Calu3 (cell line): Measurements from ENCODE around the gene CHD2. TPM values are rescaled to one million over a fixed set of nuclear protein-coding genes. Genes with fewer than 3 reads are reported as not detected.

Experiments used
- Bru-seq: library from RNA; stranded (reverse); fragments of 400-500 nt; gene quantifications from one replicate; lab custom pipeline; 2021; lab: Mats Ljungman, UMichigan
- BruChase-seq, 2 experiments: library from RNA; stranded (reverse); fragments of 400-500 nt; gene quantifications; one replicate each; lab custom pipeline; 2021; lab: Mats Ljungman, UMichigan
- BruUV-seq: library from RNA; stranded (reverse); fragments of 400-500 nt; replicated peaks from 2 replicates; lab custom pipeline; 2021; lab: Mats Ljungman, UMichigan
- CTCF ChIA-PET: fragments of 300-600 bp; sonication (Branson Sonifier 250); formaldehyde crosslinking; loops from one replicate; lab custom pipeline; 2022; ENCODE audit warnings: antibody characterized with exemption; lab: Charles Lee
- DNase-seq: peaks from one replicate; pipeline ENCODE4 v3.0.0; 2022
- H3K27ac Mint-ChIP-seq: one replicate; pipeline ENCODE4 v1.8.0; 2022; ENCODE audit warnings: mixed read lengths; ENCODE audit not compliant: unreplicated experiment
- H3K27me3 Mint-ChIP-seq: one replicate; pipeline ENCODE4 v1.8.0; 2022; ENCODE audit warnings: mixed read lengths; ENCODE audit not compliant: unreplicated experiment
- H3K36me3 Mint-ChIP-seq: one replicate; pipeline ENCODE4 v1.8.0; 2022; ENCODE audit warnings: mild to moderate bottlenecking, moderate library complexity, mixed read lengths; ENCODE audit not compliant: insufficient read depth, unreplicated experiment
- H3K4me1 Mint-ChIP-seq: one replicate; pipeline ENCODE4 v1.8.0; 2022; ENCODE audit warnings: mild to moderate bottlenecking, low read depth, mixed read lengths; ENCODE audit not compliant: unreplicated experiment
- H3K4me3 Mint-ChIP-seq: one replicate; pipeline ENCODE4 v1.8.0; 2022; ENCODE audit warnings: mild to moderate bottlenecking, low read depth, moderate library complexity, mixed read lengths; ENCODE audit not compliant: unreplicated experiment
- H3K9me3 Mint-ChIP-seq: one replicate; pipeline ENCODE4 v1.8.0; 2022; ENCODE audit warnings: low read depth, mixed read lengths; ENCODE audit not compliant: unreplicated experiment
- CTCF ChIP-seq: fragments of 200-600 bp; IDR thresholded peaks from one replicate; pipeline ENCODE4 v1.8.0; 2022; ENCODE audit warnings: antibody characterized with exemption; ENCODE audit not compliant: unreplicated experiment
- intact Hi-C: fragments of 100-400 bp; cut with micrococcal nuclease; formaldehyde crosslinking; loops from one replicate; pipeline ENCODE4 v1.10.0; 2022; ENCODE audit not compliant: unreplicated experiment
- long read RNA-seq: library from polyadenylated mRNA; stranded (forward); transcript quantifications from one replicate; pipeline ENCODE4 v2.0.0, GENCODE V29; 2022
- total RNA-seq: library from RNA; stranded (reverse); gene quantifications from 2 replicates; pipeline ENCODE4 v1.2.3, GENCODE V29; 2022

Gene CHD2
- total RNA-seq, result 127 and 140 TPM in 2 replicates
- Bru-seq, nascent RNA, result percentile 99 among the genes with signal in this experiment
- BruChase-seq, experiment 1, labeled RNA remaining after a 6-hour chase, result percentile 94 among the genes with signal in this experiment
- BruChase-seq, experiment 2, labeled RNA remaining after a 2-hour chase, result percentile 93 among the genes with signal in this experiment
- long read RNA-seq, transcript CHD2-212 (2 exons, 1,740 nt), result major isoform, 5 of 26 reads
- long read RNA-seq, partial matches to known transcripts, result 4 of 26 reads
- long read RNA-seq, other reads (novel, unspliced or antisense), result 13 of 26 reads

GRCh38 chr15:92899948-92900730, at the start of gene CHD2:
TSS of gene CHD2 (plus strand) at chr15:92900324. CDS start at chr15:92901238, 914 bp downstream.
- intact Hi-C loops, result loop anchor here (1.0 to 2.0 kb wide), 2 partner anchors 15 to 90 kb away; no protein-coding TSS in a partner anchor
- H3K36me3 Mint-ChIP-seq, result peaks cover 98% of the 10 kb centered on the region
- H3K4me3 Mint-ChIP-seq, result peak within 1 kb of the TSS; percentile 80
- no peaks in the 10 kb centered on the region for H3K27me3 Mint-ChIP-seq
- peaks cover 20% of the 10 kb centered on the region for H3K4me1 Mint-ChIP-seq
- BruUV-seq, result no TSS peak
- CTCF ChIA-PET, result interaction anchor here (0.6 to 2.2 kb wide), 15 partner anchors 9 to 103 kb away, joined by 3 to 24 read pairs (median 5); no protein-coding TSS in a partner anchor
- H3K9me3 Mint-ChIP-seq, result peaks cover 4% of the 10 kb centered on the region
- TF ChIP-seq CTCF, result no peak
- DNase-seq, result peak; percentile 76
- peak within 1 kb of the TSS; percentile 79 for H3K27ac Mint-ChIP-seq

- CTCF ChIA-PET, result no interaction called here
- TF ChIP-seq CTCF, result no peak
- H3K4me1 Mint-ChIP-seq, result peaks cover 14% of the 10 kb centered on the region
- H3K27ac Mint-ChIP-seq, result no peak overlapping the region
- DNase-seq, result no peak
- H3K27me3 Mint-ChIP-seq, result no peaks in the 10 kb centered on the region
- BruUV-seq, result no TSS peak
- no peaks in the 10 kb centered on the region for H3K9me3 Mint-ChIP-seq
- no peak overlapping the region for H3K4me3 Mint-ChIP-seq
- peaks cover 8% of the 10 kb centered on the region for H3K36me3 Mint-ChIP-seq
- intact Hi-C loops, result no loop called here
These were observed 46.9 kb upstream of the CHD2 start for GRCh38 chr15:92853222-92853621.

- CTCF ChIA-PET, result interaction anchor here (0.7 kb wide), 1 partner anchor 716 kb away, joined by 3 read pairs; no protein-coding TSS in a partner anchor
- DNase-seq, result no peak
- Mint-ChIP-seq H3K27ac (no peak overlapping the region), H3K4me1 (peaks cover 1% of the 10 kb centered on the region), H3K4me3 (no peak overlapping the region), H3K36me3 (no peaks in the 10 kb centered on the region), H3K9me3 (peaks cover 3% of the 10 kb centered on the region), H3K27me3 (no peaks in the 10 kb centered on the region)
- intact Hi-C loops, result no loop called here
- no peak for TF ChIP-seq CTCF
- BruUV-seq, result no TSS peak
These were observed 38.4 kb upstream of the CHD2 start for GRCh38 chr15:92861742-92862141.

- no peaks in the 10 kb centered on the region for H3K36me3 Mint-ChIP-seq
- no peak for DNase-seq
- BruUV-seq, result no TSS peak
- intact Hi-C loops, result no loop called here
- H3K9me3 Mint-ChIP-seq, result peaks cover 3% of the 10 kb centered on the region
- no peak overlapping the region for H3K27ac Mint-ChIP-seq
- H3K4me1 Mint-ChIP-seq, result peaks cover 5% of the 10 kb centered on the region
- no peak overlapping the region for H3K4me3 Mint-ChIP-seq
- CTCF ChIA-PET, result no interaction called here
- TF ChIP-seq CTCF, result no peak
- no peaks in the 10 kb centered on the region for H3K27me3 Mint-ChIP-seq
These were observed 35.9 kb upstream of the CHD2 start for GRCh38 chr15:92864127-92864814.
